Neural cell (in vitro differentiated cells): Measurements from ENCODE around the gene PAAF1. TPM values are rescaled to one million over a fixed set of nuclear protein-coding genes. Genes with fewer than 3 reads are reported as not detected.

ENCODE experiments used
- H2AFZ ChIP-seq: fragments of 200-600, 300-800 bp; sonication (generic), shearing (Covaris generic); 2 replicates; pipeline ENCODE4 v1.6.0; 2014; ENCODE audit warnings: low read depth, mild to moderate bottlenecking, antibody characterized with exemption, low read length, moderate library complexity
- H3F3A ChIP-seq: fragments of 200-600 bp; shearing (Covaris generic); 2 replicates; pipeline ENCODE4 v1.6.1; 2016; ENCODE audit warnings: mild to moderate bottlenecking, moderate library complexity, mixed read lengths, antibody characterized with exemption, low read length; ENCODE audit not compliant: insufficient read depth, poor library complexity, severe bottlenecking
- H3K27ac ChIP-seq: fragments of 200-600, 300-800 bp; sonication (generic), shearing (Covaris generic); 2 replicates; pipeline ENCODE4 v1.5.1; 2014; ENCODE audit warnings: mild to moderate bottlenecking, low read length, moderate library complexity
- H3K27me3 ChIP-seq: fragments of 300-800, 200-600 bp; sonication (generic), shearing (Covaris generic); 2 replicates; pipeline ENCODE4 v1.6.0; 2014; ENCODE audit warnings: mild to moderate bottlenecking, low read depth, low read length, moderate library complexity; ENCODE audit not compliant: insufficient read depth
- H3K36me3 ChIP-seq: fragments of 300-800, 200-600 bp; sonication (generic), shearing (Covaris generic); 2 replicates; pipeline ENCODE4 v1.5.1; 2014; ENCODE audit warnings: mild to moderate bottlenecking, antibody characterized with exemption, low read length, moderate library complexity; ENCODE audit not compliant: insufficient read depth
- H3K4me2 ChIP-seq: fragments of 300-800, 200-600 bp; sonication (generic), shearing (Covaris generic); 2 replicates; pipeline ENCODE4 v1.6.0; 2014; ENCODE audit warnings: mild to moderate bottlenecking, low read length
- H3K4me3 ChIP-seq: fragments of 300-800, 200-600 bp; sonication (generic), shearing (Covaris generic); 2 replicates; pipeline ENCODE4 v1.5.1; 2014; ENCODE audit warnings: mild to moderate bottlenecking, low read length, moderate library complexity
- H3K79me2 ChIP-seq: fragments of 200-600 bp; shearing (Covaris generic); replicated peaks from 2 replicates; pipeline ENCODE4 v1.6.0; 2014; ENCODE audit warnings: mild to moderate bottlenecking, low read length, moderate library complexity; ENCODE audit not compliant: insufficient read depth
- H3K9ac ChIP-seq: fragments of 300-800, 200-600 bp; sonication (generic), shearing (Covaris generic); 2 replicates; pipeline ENCODE4 v1.6.1; 2016; ENCODE audit warnings: mild to moderate bottlenecking, low read length, mixed read lengths
- H3K9me2 ChIP-seq: fragments of 200-600 bp; shearing (Covaris generic); 2 replicates; pipeline ENCODE4 v1.6.1; 2016; ENCODE audit warnings: mild to moderate bottlenecking, low read length, mixed read lengths; ENCODE audit not compliant: insufficient read depth
- H3K9me3 ChIP-seq: fragments of 200-600, 300-800 bp; sonication (generic), shearing (Covaris generic); 2 replicates; pipeline ENCODE4 v1.6.1; 2016; ENCODE audit warnings: mild to moderate bottlenecking, mixed run types, low read length, moderate library complexity, mixed read lengths
- H4K20me1 ChIP-seq: fragments of 200-600 bp; shearing (Covaris generic); 2 replicates; pipeline ENCODE4 v1.6.1; 2016; ENCODE audit warnings: mild to moderate bottlenecking, mixed run types; ENCODE audit not compliant: insufficient read depth
- EP300 ChIP-seq: fragments of 450-650 bp; conservative IDR thresholded peaks from 2 replicates; pipeline ENCODE4 v1.6.1; 2014; ENCODE audit warnings: antibody characterized with exemption, mild to moderate bottlenecking, moderate library complexity; ENCODE audit not compliant: poor library complexity, severe bottlenecking
- EZH2 ChIP-seq: fragments of 200-600, 300-800 bp; shearing (Covaris generic), sonication (generic); IDR thresholded peaks from 2 replicates; pipeline ENCODE4 v1.6.1; 2014; ENCODE audit warnings: antibody characterized with exemption, low read length, borderline replicate concordance, mild to moderate bottlenecking; ENCODE audit not compliant: insufficient read depth, poor library complexity, severe bottlenecking
- MXI1 ChIP-seq: fragments of 450-650 bp; conservative IDR thresholded peaks from 2 replicates; pipeline ENCODE4 v1.6.1; 2014; ENCODE audit warnings: antibody characterized with exemption, mild to moderate bottlenecking; ENCODE audit not compliant: poor library complexity, severe bottlenecking
- POLR2AphosphoS5 ChIP-seq: IDR thresholded peaks from 2 replicates; pipeline ENCODE4 v1.6.1; 2012
- RAD21 ChIP-seq: fragments of 450-650 bp; conservative IDR thresholded peaks from 2 replicates; pipeline ENCODE4 v1.6.1; 2014; ENCODE audit warnings: antibody characterized with exemption, mild to moderate bottlenecking, moderate library complexity
- REST ChIP-seq: IDR thresholded peaks from 2 replicates; pipeline ENCODE4 v1.6.1; 2012; ENCODE audit warnings: borderline replicate concordance
- SMC3 ChIP-seq: fragments of 450-650 bp; conservative IDR thresholded peaks from 2 replicates; pipeline ENCODE4 v1.6.1; 2014; ENCODE audit warnings: antibody characterized with exemption, mild to moderate bottlenecking, moderate library complexity; ENCODE audit not compliant: poor library complexity
- TAF1 ChIP-seq: IDR thresholded peaks from 2 replicates; pipeline ENCODE4 v1.6.1; 2012; ENCODE audit warnings: low read depth
- polyA plus RNA-seq: library from polyadenylated mRNA; depleted of rRNA; stranded (reverse); fragments of >200 nt; gene quantifications from 2 replicates; pipeline ENCODE4 v1.2.3, GENCODE V29; 2014
- TF ChIP-seq, protein P1 (sequence below): fragments of 450-650 bp; IDR thresholded peaks from 2 replicates; pipeline ENCODE4 v1.5.1; 2014; ENCODE audit warnings: antibody characterized with exemption, mild to moderate bottlenecking, moderate library complexity; ENCODE audit not compliant: poor library complexity, severe bottlenecking

Gene PAAF1
- polyA plus RNA-seq, 1 donor from 2014 or later, result 80.3 TPM

- H3K79me2 ChIP-seq, result no peaks in the 10 kb centered on the region
- no peaks in the 10 kb centered on the region for H3K36me3 ChIP-seq
- no peak overlapping the region for H2AFZ ChIP-seq
- no peak overlapping the region for H3K27ac ChIP-seq
- H3K9ac ChIP-seq, result no peak overlapping the region
- no peak for TF ChIP-seq EP300
- no peak for TF ChIP-seq POLR2AphosphoS5
- no peak for TF ChIP-seq RAD21
- no peak for TF ChIP-seq MXI1
- TF ChIP-seq, protein P1, sequence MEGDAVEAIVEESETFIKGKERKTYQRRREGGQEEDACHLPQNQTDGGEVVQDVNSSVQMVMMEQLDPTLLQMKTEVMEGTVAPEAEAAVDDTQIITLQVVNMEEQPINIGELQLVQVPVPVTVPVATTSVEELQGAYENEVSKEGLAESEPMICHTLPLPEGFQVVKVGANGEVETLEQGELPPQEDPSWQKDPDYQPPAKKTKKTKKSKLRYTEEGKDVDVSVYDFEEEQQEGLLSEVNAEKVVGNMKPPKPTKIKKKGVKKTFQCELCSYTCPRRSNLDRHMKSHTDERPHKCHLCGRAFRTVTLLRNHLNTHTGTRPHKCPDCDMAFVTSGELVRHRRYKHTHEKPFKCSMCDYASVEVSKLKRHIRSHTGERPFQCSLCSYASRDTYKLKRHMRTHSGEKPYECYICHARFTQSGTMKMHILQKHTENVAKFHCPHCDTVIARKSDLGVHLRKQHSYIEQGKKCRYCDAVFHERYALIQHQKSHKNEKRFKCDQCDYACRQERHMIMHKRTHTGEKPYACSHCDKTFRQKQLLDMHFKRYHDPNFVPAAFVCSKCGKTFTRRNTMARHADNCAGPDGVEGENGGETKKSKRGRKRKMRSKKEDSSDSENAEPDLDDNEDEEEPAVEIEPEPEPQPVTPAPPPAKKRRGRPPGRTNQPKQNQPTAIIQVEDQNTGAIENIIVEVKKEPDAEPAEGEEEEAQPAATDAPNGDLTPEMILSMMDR, result no peak
- no peak for TF ChIP-seq EZH2
- TF ChIP-seq REST, result no peak
- TF ChIP-seq SMC3, result no peak
- no peak for TF ChIP-seq TAF1
- H3K4me2 ChIP-seq, result no peak overlapping the region
- H3K9me3 ChIP-seq, result no peaks in the 10 kb centered on the region
- H4K20me1 ChIP-seq, result no peaks in the 10 kb centered on the region
- H3F3A ChIP-seq, result no peaks in the 10 kb centered on the region
- no peak overlapping the region for H3K4me3 ChIP-seq
- no peaks in the 10 kb centered on the region for H3K9me2 ChIP-seq
- H3K27me3 ChIP-seq, result no peaks in the 10 kb centered on the region
These were observed 7.1 kb downstream of the PAAF1 start for GRCh38 chr11:73883856-73884255.

DNA sequence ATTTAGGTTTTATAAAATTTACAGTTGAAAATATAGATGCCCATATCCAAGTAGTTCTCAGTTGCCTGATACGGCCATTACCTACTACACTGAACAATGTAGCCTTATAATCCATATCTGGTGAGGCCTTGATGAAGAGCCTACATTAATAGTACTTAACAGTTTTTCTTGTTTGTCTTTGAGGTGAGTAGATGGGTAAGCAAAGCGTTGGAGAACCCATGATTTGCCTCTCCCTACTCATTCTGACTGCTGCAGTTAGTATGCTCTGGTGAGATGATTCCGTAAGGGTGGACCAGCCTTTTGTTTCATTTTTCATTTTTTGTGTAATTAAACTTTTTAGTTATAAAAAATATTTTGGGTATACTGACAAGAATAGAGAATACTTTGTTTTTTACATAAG, 11.4 kb downstream of the PAAF1 start:
- Histone ChIP-seq H2AFZ (no peak overlapping the region), H3K27ac (no peak overlapping the region), H3K4me3 (no peak overlapping the region), H3K79me2 (no peaks in the 10 kb centered on the region), H3K27me3 (no peaks in the 10 kb centered on the region), H3K9me3 (no peaks in the 10 kb centered on the region), H3K9ac (no peak overlapping the region), H3K36me3 (peaks cover 6% of the 10 kb centered on the region), H4K20me1 (no peaks in the 10 kb centered on the region), H3K9me2 (no peaks in the 10 kb centered on the region), H3K4me2 (no peak overlapping the region), H3F3A (no peaks in the 10 kb centered on the region)
- TF ChIP-seq SMC3 (no peak), REST (no peak), POLR2AphosphoS5 (no peak), TAF1 (no peak), EZH2 (no peak), EP300 (no peak), RAD21 (no peak), MXI1 (no peak)
- TF ChIP-seq, protein P1, result no peak
